ENCODE results near the gene IL1RAPL2.

GRCh38 chrX:105696870-105697269 is 1130.9 kb downstream of the IL1RAPL2 start:
- no peak for TF ChIP-seq ELK1 (IDR thresholded peaks at IDR 0.05; ENCODE audit: borderline replicate concordance, low read depth, low read length)
- no peak for TF ChIP-seq MAZ (IDR thresholded peaks at IDR 0.05; ENCODE audit: borderline replicate concordance, low read depth, low read length)
- no peak for TF ChIP-seq CTCF (conservative IDR thresholded peaks at IDR 0.05; ENCODE audit: low read depth, low read length)
- no peak for TF ChIP-seq RAD21 (IDR thresholded peaks at IDR 0.05; ENCODE audit: low read length)
- no peak for TF ChIP-seq CHD1 (IDR thresholded peaks at IDR 0.05; ENCODE audit: low read depth, low read length)
- TF ChIP-seq POLR2A (IDR thresholded peaks at IDR 0.05; ENCODE audit: low read depth, low read length), result no peak
- no peak for TF ChIP-seq MAFK (IDR thresholded peaks at IDR 0.05; ENCODE audit: low read depth, low read length)
- no peak for TF ChIP-seq RFX5 (IDR thresholded peaks at IDR 0.05; ENCODE audit: low read depth, low read length)
